Right lung (tissue), 5 donors: Measurements from ENCODE around the gene KCNJ4. TPM values are rescaled to one million over a fixed set of nuclear protein-coding genes. Genes with fewer than 3 reads are reported as not detected.
A peak's percentile ranks its signal among the peaks of the same experiment; 100 is the strongest.

Source experiments
- DNase-seq, 2 donors: peaks; one replicate each; pipeline ENCODE4 v3.0.0-alpha.2; 2013
- polyA plus RNA-seq, 5 donors: library from polyadenylated mRNA; unstranded; fragments of 120-200 nt; gene quantifications; one replicate each; pipeline versions ENCODE4 v1.2.1 to v1.2.3, GENCODE V29; 2013; ENCODE audit warnings: inconsistent platforms in 1 of 5, low replicate concordance in 1 of 5; ENCODE audit not compliant: insufficient read length in 5 of 5, insufficient read depth in 1 of 5

The KCNJ4 gene
- polyA plus RNA-seq, 5 donors: 0.10 TPM; not detected in 4

GRCh38 chr22:38431266-38432010 lies 23.6 kb downstream of the KCNJ4 start:
- DNase-seq: no peak

DNA sequence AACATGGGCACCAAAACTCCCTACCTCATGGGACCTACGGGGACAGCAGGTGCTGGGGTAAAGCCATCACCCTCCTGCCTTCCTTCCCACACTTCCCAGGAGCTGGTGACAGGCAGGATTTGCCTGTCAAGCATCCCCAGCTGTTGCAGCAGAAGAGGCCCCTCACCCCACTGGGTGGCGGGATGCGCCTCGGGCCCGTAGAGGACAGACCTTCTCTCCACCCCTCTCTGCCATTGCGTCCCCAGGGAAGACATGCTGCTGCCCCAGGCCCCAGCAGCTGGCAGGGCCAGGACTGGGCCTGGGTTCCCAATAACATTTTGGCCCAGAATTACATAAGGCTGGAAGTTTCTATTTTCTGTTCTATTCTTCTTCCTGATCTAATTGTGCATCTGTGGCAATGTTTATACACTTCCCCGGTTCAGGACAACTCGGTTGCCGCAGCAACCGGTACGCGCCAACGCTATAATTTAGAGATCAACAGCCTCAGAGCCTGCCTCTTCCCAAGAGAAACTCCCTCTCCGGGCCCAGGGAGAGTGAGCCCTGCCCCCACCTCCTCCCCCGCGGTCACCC lies 25.4 kb downstream of the KCNJ4 start:
- peak; percentile 41 to 58 for DNase-seq

- DNase-seq: no peak
These were observed 26.3 kb downstream of the KCNJ4 start for GRCh38 chr22:38428714-38429113.

DNA sequence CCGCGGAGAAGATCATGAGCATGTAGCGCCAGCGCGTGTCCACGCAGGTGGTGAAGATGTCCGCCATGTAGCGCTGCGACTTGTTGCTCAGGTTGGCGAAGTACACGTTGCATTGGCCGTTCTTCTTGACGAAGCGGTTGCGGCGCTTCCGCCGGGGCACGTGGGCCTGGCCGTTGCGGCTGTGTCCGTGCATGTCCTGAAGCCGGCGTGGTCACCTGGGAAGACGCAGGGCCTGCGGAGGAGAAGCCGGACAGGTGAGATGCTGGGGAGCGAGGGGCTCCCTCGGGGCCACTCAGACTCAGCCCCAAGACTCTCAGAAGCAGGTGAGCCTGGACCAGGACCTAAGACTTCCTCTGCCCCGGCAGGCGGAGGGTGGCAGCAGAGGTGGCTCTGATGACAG lies 27.1 kb downstream of the KCNJ4 start:
- no peak for DNase-seq

DNA sequence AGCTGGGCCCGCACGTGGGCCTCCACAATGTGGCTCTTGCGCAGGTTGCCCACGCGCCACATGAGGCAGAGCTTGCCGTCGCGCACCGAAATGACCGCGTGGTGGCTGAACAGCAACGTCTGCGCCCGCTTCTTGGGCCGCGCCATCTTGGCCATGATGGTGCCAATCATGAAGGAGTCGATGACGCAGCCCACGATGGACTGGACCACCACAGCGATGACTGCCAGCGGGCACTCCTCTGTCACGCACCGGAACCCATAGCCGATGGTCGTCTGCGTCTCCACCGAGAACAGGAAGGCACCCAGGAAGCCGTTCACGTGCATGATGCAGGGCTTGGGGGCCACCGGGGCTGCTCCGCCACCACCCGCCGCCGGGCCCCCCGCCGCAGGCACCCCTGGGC lies 27.5 kb downstream of the KCNJ4 start:
- no peak for DNase-seq

DNA sequence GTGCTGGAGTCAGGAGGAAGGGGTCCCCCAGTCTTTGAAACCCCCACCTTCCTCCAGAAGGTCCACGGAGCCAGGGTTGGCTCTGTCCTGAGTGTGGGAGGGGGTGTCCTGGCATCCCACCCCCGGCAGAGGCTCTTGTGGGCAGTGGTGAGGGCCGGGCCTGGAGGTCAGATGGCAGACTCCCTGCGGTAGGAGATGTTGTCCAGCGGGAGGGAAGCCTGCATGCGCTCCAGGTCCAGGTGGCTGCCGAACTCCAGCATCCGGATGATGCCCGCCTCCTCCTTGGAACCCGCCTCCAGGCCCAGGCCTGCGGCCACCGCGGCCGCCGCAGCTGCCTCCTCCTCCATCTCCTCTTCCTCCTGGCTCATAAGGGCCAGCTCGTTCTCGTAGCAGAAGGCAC lies 28.4 kb downstream of the KCNJ4 start:
- DNase-seq: no peak

- no peak for DNase-seq
These were observed 30.4 kb downstream of the KCNJ4 start for GRCh38 chr22:38424525-38425080.

GRCh38 chr22:38423512-38424503 lies 31.2 kb downstream of the KCNJ4 start:
- no peak for DNase-seq

GRCh38 chr22:38422611-38423511 lies 32.1 kb downstream of the KCNJ4 start:
- no peak for DNase-seq

GRCh38 chr22:38420734-38421133 lies 34.3 kb downstream of the KCNJ4 start:
- DNase-seq: no peak

GRCh38 chr22:38419858-38420160 lies 35.2 kb downstream of the KCNJ4 start:
- no peak for DNase-seq

DNA sequence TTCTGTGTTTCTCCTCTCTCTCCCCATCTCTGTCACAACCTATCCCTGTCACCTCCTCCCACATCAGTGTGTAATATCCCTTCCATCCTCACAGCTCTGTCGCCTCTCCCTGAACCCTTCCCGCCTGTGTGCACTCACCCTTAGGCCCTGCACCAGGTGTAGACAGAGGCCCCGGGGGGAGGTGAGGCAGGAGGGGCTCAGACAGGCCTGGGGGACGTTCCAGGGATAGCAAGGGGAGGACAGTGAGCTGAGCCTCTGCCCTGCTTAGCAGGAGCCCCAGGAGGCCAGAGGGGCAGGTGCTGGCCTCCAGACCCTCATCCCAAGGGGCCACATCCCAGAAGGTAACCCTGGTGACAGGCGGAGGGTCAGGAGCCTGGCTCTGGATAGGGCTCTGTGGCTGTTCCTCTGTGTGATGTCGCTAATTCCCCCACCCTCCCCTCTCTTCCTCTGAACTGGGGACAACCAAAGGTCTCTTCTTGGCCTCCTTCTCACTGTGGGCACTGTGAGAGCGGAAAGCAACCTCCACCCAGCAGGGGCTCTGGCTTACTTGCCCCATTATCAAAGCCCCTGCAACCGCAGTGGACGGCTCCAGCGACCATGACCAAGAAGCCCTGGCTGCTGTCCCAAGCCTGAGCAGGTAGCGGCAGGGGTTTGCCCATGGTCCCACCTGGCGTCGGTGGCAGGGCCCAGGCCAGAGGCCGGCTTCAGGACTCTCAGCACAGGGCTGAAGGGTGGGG lies 35.7 kb downstream of the KCNJ4 start:
- DNase-seq: no peak

DNA sequence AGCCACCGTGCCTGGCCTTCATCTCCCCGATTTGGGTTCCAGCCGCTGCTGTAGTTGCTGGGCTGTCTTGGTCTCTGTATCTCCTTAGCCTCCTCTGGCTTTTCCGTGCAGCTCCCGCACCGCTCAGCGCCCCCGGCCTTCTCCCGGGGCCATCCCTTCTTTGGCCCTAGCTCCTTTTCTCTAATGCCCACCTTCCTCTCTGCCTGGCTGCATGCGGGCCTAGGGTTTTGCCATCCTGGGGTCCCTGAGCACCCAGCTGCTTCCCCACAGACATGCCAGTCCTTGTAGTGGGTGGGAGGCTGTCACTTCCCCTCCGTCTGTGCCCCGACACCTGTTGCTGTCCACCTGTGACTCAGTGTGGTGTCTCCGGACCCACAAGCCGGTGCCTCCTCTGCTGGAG lies 36.4 kb downstream of the KCNJ4 start:
- DNase-seq: no peak

DNA sequence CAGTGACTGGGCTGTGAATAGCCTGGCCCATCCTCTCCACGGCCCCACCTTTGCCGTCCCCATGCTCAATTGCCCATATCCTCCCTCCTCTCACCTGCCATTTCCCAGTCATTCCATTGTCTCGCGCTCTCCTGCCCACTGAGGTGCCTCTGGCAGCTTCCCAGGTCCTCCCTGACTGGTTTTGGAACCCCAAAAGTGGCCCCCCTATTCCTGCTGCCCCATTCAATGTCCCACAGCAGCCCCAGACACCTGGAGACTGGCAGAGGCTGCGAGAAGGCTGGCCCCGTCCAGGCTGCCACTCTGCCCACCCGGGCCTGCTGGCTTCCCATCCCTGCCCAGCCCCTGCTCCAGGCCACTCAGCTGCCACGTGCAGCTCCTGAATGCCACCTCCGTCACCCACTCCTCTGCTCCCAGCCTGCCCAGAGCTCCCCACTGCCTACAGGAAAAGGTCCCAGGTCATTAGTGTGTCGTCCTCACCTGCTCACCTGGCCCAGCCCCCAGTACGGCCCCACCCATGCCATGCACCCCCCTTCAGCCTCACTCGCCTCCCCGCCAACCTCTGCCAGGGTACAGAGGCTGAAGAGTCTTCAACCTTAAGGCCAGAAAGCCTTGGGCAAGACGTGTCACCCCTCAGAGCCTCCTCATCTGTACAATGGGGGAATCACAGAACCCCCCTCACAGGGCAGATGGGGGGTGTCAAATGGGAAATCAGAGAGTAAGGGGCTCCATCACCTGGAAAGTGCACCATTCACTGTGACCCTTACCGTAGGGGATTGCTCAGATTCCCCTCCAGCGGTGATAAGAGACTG lies 37.5 kb downstream of the KCNJ4 start:
- no peak for DNase-seq

DNA sequence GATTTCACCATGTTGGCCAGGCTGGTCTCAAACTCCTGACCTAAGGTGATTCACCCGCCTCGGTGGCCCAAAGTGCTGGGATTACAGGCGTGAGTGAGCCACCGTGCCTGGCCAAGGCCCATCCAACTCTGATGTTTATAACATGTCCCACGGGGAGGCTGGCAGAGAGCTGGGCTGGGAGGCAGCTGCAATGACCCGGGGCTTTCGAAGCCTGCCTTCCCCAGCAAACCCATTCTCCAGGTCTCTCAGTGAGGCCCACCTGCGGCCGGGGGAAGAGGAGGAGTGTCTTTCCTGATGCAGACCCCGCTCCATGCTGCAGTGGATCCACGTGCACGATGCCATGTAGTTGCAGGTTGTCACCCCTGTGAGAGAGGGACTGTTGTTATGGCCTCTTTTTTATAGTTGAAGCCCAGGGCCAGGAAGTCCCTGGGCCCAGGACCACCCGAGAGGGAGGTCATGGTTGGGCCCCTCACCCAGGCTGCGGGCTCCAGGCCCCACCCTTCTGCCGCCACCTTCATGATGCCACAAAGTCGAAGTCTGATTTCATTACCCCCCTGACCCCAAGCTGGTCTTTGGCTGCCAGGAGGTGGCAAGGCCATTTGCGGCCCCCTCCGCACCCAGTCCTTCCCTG lies 38.3 kb downstream of the KCNJ4 start:
- DNase-seq: no peak

- no peak for DNase-seq
These were observed 39.3 kb downstream of the KCNJ4 start for GRCh38 chr22:38415561-38416321.

DNA sequence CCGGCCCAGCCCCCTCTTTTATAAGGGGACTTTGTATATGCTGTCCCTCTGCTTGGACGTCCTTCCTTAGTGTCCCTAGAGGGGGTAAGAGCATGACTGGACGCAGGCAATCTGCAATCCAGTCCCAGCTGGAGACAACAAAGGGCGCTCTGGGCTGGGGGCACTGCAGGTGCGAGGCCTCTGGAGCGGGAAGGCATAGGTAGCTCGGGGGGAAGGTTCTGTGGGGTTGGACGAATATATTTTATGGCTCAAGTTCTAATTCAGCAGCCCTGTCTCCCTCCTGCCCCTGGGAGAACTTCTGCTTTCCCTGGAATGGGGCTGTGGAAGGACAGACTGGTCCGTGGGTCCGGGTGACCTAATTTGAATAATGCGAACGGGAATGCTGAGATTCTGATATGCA lies 40.0 kb downstream of the KCNJ4 start:
- no peak for DNase-seq

GRCh38 chr22:38414009-38414395 lies 41.0 kb downstream of the KCNJ4 start:
- no peak for DNase-seq
